A673 (cell line): ENCODE measurements around the gene RBMS2.

Experiments used
- CTCF ChIP-seq: fragments of 300-800, 200-600 bp; sonication (generic); conservative IDR thresholded peaks from 2 replicates; pipeline ENCODE4 v1.5.1; 2017; ENCODE audit warnings: low read depth, mild to moderate bottlenecking, antibody characterized with exemption, low read length, moderate library complexity, mixed read lengths
- EZH2 ChIP-seq: fragments of 200-600 bp; sonication (generic); IDR thresholded peaks from 2 replicates; pipeline ENCODE4 v1.6.1; 2017; ENCODE audit warnings: borderline replicate concordance, low read depth, mild to moderate bottlenecking, mixed read lengths, antibody characterized with exemption, low read length; ENCODE audit not compliant: poor library complexity, severe bottlenecking

DNA sequence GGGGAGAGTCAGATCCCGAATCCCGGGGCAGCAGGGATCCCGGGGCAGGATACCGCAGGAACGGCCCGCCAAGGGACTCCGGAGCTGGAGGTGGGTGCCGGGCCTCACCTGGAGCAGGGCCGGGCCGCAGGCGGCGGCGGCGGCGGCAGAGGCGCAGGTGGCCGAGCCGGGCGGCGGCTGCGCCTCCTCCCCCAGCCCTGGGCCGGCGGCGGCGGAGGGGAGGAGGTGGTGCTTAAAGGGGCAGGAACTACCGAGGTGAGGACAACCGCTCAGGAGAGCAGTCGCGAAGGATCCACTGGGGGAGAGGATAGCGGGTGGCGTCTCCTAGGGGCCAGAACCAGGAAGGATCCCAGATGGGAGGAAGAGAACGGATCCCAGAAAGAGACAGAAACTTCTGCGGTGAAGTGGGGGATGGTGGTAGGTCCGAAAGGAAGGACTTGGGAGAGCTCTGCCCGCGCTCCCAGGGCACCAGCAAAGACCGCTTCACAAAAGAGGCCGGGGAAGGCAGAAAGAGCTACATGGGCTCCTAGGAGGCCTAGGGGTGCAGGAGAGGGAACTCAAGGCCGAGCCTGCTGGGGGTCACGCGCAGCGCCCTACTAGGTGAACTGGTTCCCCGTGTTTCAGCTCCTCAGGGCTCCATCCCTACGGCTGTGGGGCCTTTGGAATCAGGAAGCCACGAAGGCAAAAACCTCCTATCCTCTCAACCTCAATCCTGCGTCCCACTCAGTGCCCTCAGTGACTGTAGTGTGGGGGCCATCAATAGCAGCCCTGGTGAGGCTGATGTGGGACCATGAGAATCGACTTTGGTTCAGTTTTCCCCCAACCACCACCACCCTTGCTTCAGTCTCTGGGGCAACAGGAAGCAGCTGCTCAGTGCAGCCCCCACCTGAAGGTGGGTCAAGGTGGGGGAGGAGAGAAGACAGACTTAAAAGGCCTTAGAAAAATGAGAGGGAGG, 113.5 kb downstream of the RBMS2 start:
- TF ChIP-seq EZH2 (no peak), CTCF (peak; percentile 62)
